GM23338 (cell line): ENCODE results near the gene CLK1. TPM values are rescaled to one million over a fixed set of nuclear protein-coding genes. Genes with fewer than 3 reads are reported as not detected.

Source experiments
- ATAC-seq: fragments of 200-7000 bp; cut with Tn5 transposase; 3 replicates; pipeline ENCODE4 v1.9.1; 2020
- DNase-seq: peaks from one replicate; pipeline ENCODE4 v3.0.0-alpha.2; 2015; ENCODE audit warnings: low spot score
- H2AFZ ChIP-seq: fragments of 200-600 bp; sonication (generic); 2 replicates; pipeline ENCODE4 v1.8.0; 2016; ENCODE audit warnings: antibody characterized with exemption, mild to moderate bottlenecking, moderate library complexity
- H3F3A ChIP-seq: fragments of 200-600 bp; sonication (generic); replicated peaks from 2 replicates; pipeline ENCODE4 v1.8.0; 2017; ENCODE audit warnings: antibody characterized with exemption, mixed run types, low read depth
- H3K27ac ChIP-seq: fragments of 200-600 bp; sonication (generic); 2 replicates; pipeline ENCODE4 v1.6.1; 2016; ENCODE audit warnings: low read depth
- H3K27me3 ChIP-seq: fragments of 200-600 bp; sonication (generic); 2 replicates; pipeline ENCODE4 v1.8.0; 2016; ENCODE audit warnings: mild to moderate bottlenecking, mixed run types, moderate library complexity; ENCODE audit not compliant: insufficient read depth
- H3K36me3 ChIP-seq: fragments of 200-600 bp; sonication (generic); 2 replicates; pipeline ENCODE4 v1.8.0; 2016; ENCODE audit warnings: mild to moderate bottlenecking; ENCODE audit not compliant: insufficient read depth
- H3K4me1 ChIP-seq: fragments of 200-600 bp; sonication (generic); 2 replicates; pipeline ENCODE4 v1.8.0; 2016; ENCODE audit warnings: mild to moderate bottlenecking, moderate library complexity; ENCODE audit not compliant: insufficient read depth
- H3K4me2 ChIP-seq: fragments of 200-600 bp; sonication (generic); 2 replicates; pipeline ENCODE4 v1.7.1; 2017; ENCODE audit warnings: mixed run types
- H3K4me3 ChIP-seq: fragments of 200-600 bp; sonication (generic); 2 replicates; pipeline ENCODE4 v1.6.1; 2016; ENCODE audit warnings: mixed run types
- H3K79me2 ChIP-seq: fragments of 200-600 bp; sonication (generic); replicated peaks from 2 replicates; pipeline ENCODE4 v1.8.0; 2017; ENCODE audit warnings: mild to moderate bottlenecking; ENCODE audit not compliant: insufficient read depth
- H3K9me2 ChIP-seq: fragments of 200-600 bp; sonication (generic); 2 replicates; pipeline ENCODE4 v1.8.0; 2017; ENCODE audit not compliant: insufficient read depth
- H4K20me1 ChIP-seq: fragments of 200-600 bp; sonication (generic); replicated peaks from 2 replicates; pipeline ENCODE4 v1.8.0; 2017; ENCODE audit warnings: mild to moderate bottlenecking; ENCODE audit not compliant: insufficient read depth
- H3K27ac Mint-ChIP-seq: 2 replicates; pipeline ENCODE4 v1.8.0; 2020; ENCODE audit warnings: inconsistent platforms, mild to moderate bottlenecking, moderate library complexity, mixed read lengths
- H3K27me3 Mint-ChIP-seq: 3 replicates; pipeline ENCODE4 v1.8.0; 2022; ENCODE audit warnings: low read depth, mild to moderate bottlenecking, moderate library complexity, mixed read lengths, inconsistent platforms; ENCODE audit not compliant: insufficient read depth, poor library complexity
- H3K36me3 Mint-ChIP-seq: 3 replicates; pipeline ENCODE4 v1.8.0; 2021; ENCODE audit warnings: low read depth, mild to moderate bottlenecking, inconsistent platforms, moderate library complexity, mixed read lengths
- H3K4me1 Mint-ChIP-seq: 3 replicates; pipeline ENCODE4 v1.8.0; 2020; ENCODE audit warnings: mild to moderate bottlenecking, inconsistent platforms, mixed read lengths
- H3K4me3 Mint-ChIP-seq: 3 replicates; pipeline ENCODE4 v1.8.0; 2021; ENCODE audit warnings: moderate library complexity, mild to moderate bottlenecking, inconsistent platforms, mixed read lengths
- H3K9me3 Mint-ChIP-seq: 3 replicates; pipeline ENCODE4 v1.8.0; 2020; ENCODE audit warnings: moderate library complexity, mild to moderate bottlenecking, inconsistent platforms, mixed read lengths
- CREB1 ChIP-seq: fragments of 250-450 bp; sonication (Bioruptor Pico); IDR thresholded peaks from 2 replicates; pipeline ENCODE4 v1.5.0; 2020; ENCODE audit warnings: low read depth, mild to moderate bottlenecking, moderate library complexity
- CTCF ChIP-seq, 2 experiments: fragments of 200-600 bp in 1 of 2; sonication (generic) in 1 of 2; conservative IDR thresholded peaks; 2 replicates each; pipeline versions ENCODE4 v1.5.1 to v1.6.1; 2016 to 2017; ENCODE audit warnings: antibody characterized with exemption in 2 of 2, low read depth in 2 of 2, mild to moderate bottlenecking in 2 of 2, moderate library complexity in 1 of 2
- ETS1 ChIP-seq: IDR thresholded peaks from 2 replicates; pipeline ENCODE4 v1.6.1; 2016; ENCODE audit warnings: antibody characterized with exemption
- EZH2 ChIP-seq: fragments of 200-600 bp; sonication (generic); IDR thresholded peaks from one replicate; pipeline ENCODE4 v1.8.0; 2017; ENCODE audit warnings: antibody characterized with exemption, mild to moderate bottlenecking, low read depth; ENCODE audit not compliant: unreplicated experiment
- EZH2phosphoT487 ChIP-seq: fragments of 200-600 bp; sonication (generic); IDR thresholded peaks from one replicate; pipeline ENCODE4 v1.8.1; 2018; ENCODE audit warnings: antibody characterized with exemption; ENCODE audit not compliant: unreplicated experiment
- JUNB ChIP-seq: IDR thresholded peaks from one replicate; pipeline ENCODE4 v1.6.1; 2016; ENCODE audit warnings: antibody characterized with exemption; ENCODE audit not compliant: unreplicated experiment
- NANOG ChIP-seq: IDR thresholded peaks from 2 replicates; pipeline ENCODE4 v1.6.1; 2016; ENCODE audit warnings: antibody characterized with exemption, borderline replicate concordance
- POLR2AphosphoS5 ChIP-seq: IDR thresholded peaks from 2 replicates; pipeline ENCODE4 v1.6.1; 2016; ENCODE audit warnings: antibody characterized with exemption, low read depth
- STAT1 ChIP-seq: IDR thresholded peaks from one replicate; pipeline ENCODE4 v1.6.1; 2016; ENCODE audit warnings: antibody characterized with exemption; ENCODE audit not compliant: unreplicated experiment
- ZNF114 ChIP-seq: fragments of 250-450 bp; sonication (Bioruptor Pico); IDR thresholded peaks from 2 replicates; pipeline ENCODE4 v1.5.0; 2020; ENCODE audit warnings: mild to moderate bottlenecking, moderate library complexity
- ZNF331 ChIP-seq: fragments of 250-450 bp; sonication (Bioruptor Pico); IDR thresholded peaks from 2 replicates; pipeline ENCODE4 v1.5.0; 2020; ENCODE audit warnings: low read depth, mild to moderate bottlenecking, moderate library complexity
- ZNF462 ChIP-seq: fragments of 250-450 bp; sonication (Bioruptor Pico); IDR thresholded peaks from 2 replicates; pipeline ENCODE4 v1.5.0; 2020; ENCODE audit warnings: mild to moderate bottlenecking, moderate library complexity
- polyA plus RNA-seq: library from polyadenylated mRNA; unstranded; fragments of >200 nt; fragmentation: Nextera tagmentation; extraction: Ambion mirVana; gene quantifications from 2 replicates; pipeline ENCODE4 v1.2.1, GENCODE V29; 2016
- total RNA-seq: library from RNA; depleted of rRNA; stranded (reverse); fragments of >200 nt; shearing (Covaris generic); gene quantifications from 2 replicates; pipeline ENCODE4 v1.2.3, GENCODE V29; 2014

The CLK1 gene
- total and polyA plus RNA-seq, 2 experiments from 2014 or later = 26.7 to 36.0 TPM

GRCh38 chr2:200814917-200815316 lies 49.5 kb downstream of the CLK1 start (continued):
- TF ChIP-seq ETS1 = no peak
- no peak for TF ChIP-seq POLR2AphosphoS5
- no peak for TF ChIP-seq ZNF331 (CRISPR knock-in tag)
- TF ChIP-seq JUNB = no peak
- TF ChIP-seq ZNF114 = no peak
- no peak for TF ChIP-seq CTCF (conservative IDR thresholded peaks at IDR 0.05; ENCODE audit: low read depth in 2 of 2)
- no peak for TF ChIP-seq CREB1 (CRISPR knock-in tag)
- no peak for TF ChIP-seq EZH2

GRCh38 chr2:200814276-200814815 lies 50.1 kb downstream of the CLK1 start:
- DNase-seq (no peak), ATAC-seq (no peak)
- no peak overlapping the region for H3K4me3 Mint-ChIP-seq
- Histone ChIP-seq H3K27me3 (no peaks in the 10 kb centered on the region), H3K36me3 (peaks cover 62% of the 10 kb centered on the region), H3K4me2 (no peak overlapping the region), H3K9me2 (no peaks in the 10 kb centered on the region), H3K27ac (peak overlapping the region; percentile 68; the same call in 1 of the 2 replicates), H3F3A (peaks cover 4% of the 10 kb centered on the region; the same call in 1 of the 2 replicates), H4K20me1 (peaks cover 25% of the 10 kb centered on the region), H3K79me2 (peaks cover 47% of the 10 kb centered on the region), H3K4me3 (no peak overlapping the region), H3K4me1 (peaks cover 18% of the 10 kb centered on the region), H2AFZ (no peak overlapping the region)
- peaks cover 13% of the 10 kb centered on the region for H3K27me3 Mint-ChIP-seq
- no peak overlapping the region for H3K27ac Mint-ChIP-seq
- peaks cover 20% of the 10 kb centered on the region for H3K4me1 Mint-ChIP-seq
- no peak for TF ChIP-seq STAT1
- no peak for TF ChIP-seq JUNB
- TF ChIP-seq ETS1 = no peak
- no peak for TF ChIP-seq NANOG
- no peak for TF ChIP-seq ZNF331 (CRISPR knock-in tag)
- TF ChIP-seq EZH2phosphoT487 = no peak
- no peak for TF ChIP-seq CREB1 (CRISPR knock-in tag)
- TF ChIP-seq ZNF462 (CRISPR knock-in tag) = no peak
- TF ChIP-seq CTCF (conservative IDR thresholded peaks at IDR 0.05; ENCODE audit: low read depth in 2 of 2) = no peak
- H3K36me3 Mint-ChIP-seq = peaks cover 71% of the 10 kb centered on the region
- no peaks in the 10 kb centered on the region for H3K9me3 Mint-ChIP-seq
